Measurements from ENCODE around the gene KMT5C. TPM values are rescaled to one million over a fixed set of nuclear protein-coding genes. Genes with fewer than 3 reads are reported as not detected.
A peak's percentile ranks its signal among the peaks of the same experiment; 100 is the strongest.

The KMT5C gene
- polyA plus RNA-seq, 3 donors from 2014 or later, result 0.79 to 2.2 (median 2.1) TPM

GRCh38 chr19:55358493-55358892 lies 18.8 kb downstream of the KMT5C start:
- H3K36me3 Mint-ChIP-seq, result no peaks in the 10 kb centered on the region
- DNase-seq, result no peak
- H3K27me3 Mint-ChIP-seq (ENCODE audit: low read depth in 3 of 3), result peaks cover 0 to 6% (median 2%) of the 10 kb centered on the region in 3 donors
- no peaks in the 10 kb centered on the region for H3K9me3 Mint-ChIP-seq
- no peak overlapping the region for H3K27ac Mint-ChIP-seq
- H3K4me3 Mint-ChIP-seq, result no peak overlapping the region
- H3K4me1 Mint-ChIP-seq, result peaks cover 5 to 6% of the 10 kb centered on the region in 2 donors

- Mint-ChIP-seq H3K9me3 (no peaks in the 10 kb centered on the region), H3K4me3 (no peak overlapping the region), H3K27ac (no peak overlapping the region), H3K4me1 (peaks cover 0 to 2% of the 10 kb centered on the region in 2 donors), H3K36me3 (no peaks in the 10 kb centered on the region), H3K27me3 (ENCODE audit: low read depth in 3 of 3) (peaks cover 0 to 3% (median 2%) of the 10 kb centered on the region in 3 donors)
- DNase-seq, result no peak
Measured at GRCh38 chr19:55358943-55359908, 19.6 kb downstream of the KMT5C start.

GRCh38 chr19:55360902-55361301 lies 21.2 kb downstream of the KMT5C start:
- Mint-ChIP-seq H3K4me1 (no peaks in the 10 kb centered on the region), H3K27ac (no peak overlapping the region), H3K4me3 (no peak overlapping the region), H3K9me3 (no peaks in the 10 kb centered on the region), H3K36me3 (no peaks in the 10 kb centered on the region), H3K27me3 (ENCODE audit: low read depth in 3 of 3) (peaks cover 3 to 4% (median 3%) of the 10 kb centered on the region in 3 donors)
- DNase-seq, result no peak

- Mint-ChIP-seq H3K27ac (no peak overlapping the region), H3K4me1 (no peaks in the 10 kb centered on the region), H3K4me3 (no peak overlapping the region), H3K27me3 (ENCODE audit: low read depth in 3 of 3) (peaks cover 0 to 6% (median 5%) of the 10 kb centered on the region in 3 donors), H3K9me3 (no peaks in the 10 kb centered on the region), H3K36me3 (no peaks in the 10 kb centered on the region)
- DNase-seq, result no peak
Measured at GRCh38 chr19:55362174-55362989, 22.7 kb downstream of the KMT5C start.

GRCh38 chr19:55362990-55363716 lies 23.5 kb downstream of the KMT5C start, which contains the start of gene GARIN5B:
Gene GARIN5B, minus strand, starts transcription at chr19:55363260. Its CDS starts 194 bp downstream, at chr19:55363066.
- no peak for DNase-seq
- no peak within 1 kb of the TSS for H3K27ac Mint-ChIP-seq
- no peaks in the 10 kb centered on the region for H3K4me1 Mint-ChIP-seq
- no peaks in the 10 kb centered on the region for H3K36me3 Mint-ChIP-seq
- no peak within 1 kb of the TSS for H3K4me3 Mint-ChIP-seq
- H3K27me3 Mint-ChIP-seq (ENCODE audit: low read depth in 3 of 3), result peaks cover 0 to 5% (median 4%) of the 10 kb centered on the region in 3 donors
- H3K9me3 Mint-ChIP-seq, result no peaks in the 10 kb centered on the region

GRCh38 chr19:55365245-55365644 lies 25.6 kb downstream of the KMT5C start:
- no peak overlapping the region for H3K4me3 Mint-ChIP-seq

GRCh38 chr19:55365964-55366363 lies 26.3 kb downstream of the KMT5C start:
- Mint-ChIP-seq H3K4me3 (no peak overlapping the region), H3K9me3 (no peaks in the 10 kb centered on the region), H3K27me3 (ENCODE audit: low read depth in 3 of 3) (peaks cover 2 to 11% (median 8%) of the 10 kb centered on the region in 3 donors), H3K27ac (no peak overlapping the region), H3K36me3 (no peaks in the 10 kb centered on the region), H3K4me1 (peaks cover 0 to 6% of the 10 kb centered on the region in 2 donors)
- DNase-seq, result no peak

More at GRCh38 chr19:55365245-55365644, 25.6 kb downstream of the KMT5C start:
- peaks cover 2 to 7% (median 4%) of the 10 kb centered on the region in 3 donors for H3K27me3 Mint-ChIP-seq (ENCODE audit: low read depth in 3 of 3)
- H3K4me1 Mint-ChIP-seq, result peaks cover 0 to 2% of the 10 kb centered on the region in 2 donors
- no peak overlapping the region for H3K27ac Mint-ChIP-seq
- no peak for DNase-seq
- no peaks in the 10 kb centered on the region for H3K9me3 Mint-ChIP-seq
- no peaks in the 10 kb centered on the region for H3K36me3 Mint-ChIP-seq

GRCh38 chr19:55366790-55367189 lies 27.1 kb downstream of the KMT5C start:
- Mint-ChIP-seq H3K4me3 (no peak overlapping the region), H3K27me3 (ENCODE audit: low read depth in 3 of 3) (peaks cover 9 to 15% (median 10%) of the 10 kb centered on the region in 3 donors), H3K4me1 (peaks cover 0 to 6% of the 10 kb centered on the region in 2 donors), H3K27ac (no peak overlapping the region), H3K9me3 (no peaks in the 10 kb centered on the region), H3K36me3 (no peaks in the 10 kb centered on the region)
- DNase-seq, result no peak

- H3K27me3 Mint-ChIP-seq (ENCODE audit: low read depth in 3 of 3), result peaks cover 9 to 19% (median 13%) of the 10 kb centered on the region in 3 donors
- H3K36me3 Mint-ChIP-seq, result no peaks in the 10 kb centered on the region
- no peaks in the 10 kb centered on the region for H3K9me3 Mint-ChIP-seq
- peaks cover 0 to 6% of the 10 kb centered on the region in 2 donors for H3K4me1 Mint-ChIP-seq
- no peak overlapping the region for H3K4me3 Mint-ChIP-seq
- no peak overlapping the region for H3K27ac Mint-ChIP-seq
- no peak for DNase-seq
Measured at GRCh38 chr19:55368106-55368505, 28.4 kb downstream of the KMT5C start.

- Mint-ChIP-seq H3K4me1 (peaks cover 0 to 6% of the 10 kb centered on the region in 2 donors), H3K4me3 (peak overlapping the region in 1 of 5 donors; percentile 17), H3K27ac (no peak overlapping the region)
Measured at GRCh38 chr19:55368701-55369563, 29.3 kb downstream of the KMT5C start.

GRCh38 chr19:55369653-55370304 lies 30.1 kb downstream of the KMT5C start:
- DNase-seq, result no peak
- Mint-ChIP-seq H3K4me1 (peaks cover 0 to 6% of the 10 kb centered on the region in 2 donors), H3K4me3 (peak overlapping the region in 4 of 5 donors; percentile 47 to 78 (median 65)), H3K36me3 (no peaks in the 10 kb centered on the region), H3K27me3 (ENCODE audit: low read depth in 3 of 3) (peaks cover 14 to 21% (median 15%) of the 10 kb centered on the region in 3 donors), H3K27ac (no peak overlapping the region), H3K9me3 (no peaks in the 10 kb centered on the region)

More at GRCh38 chr19:55368701-55369563, 29.3 kb downstream of the KMT5C start:
- Mint-ChIP-seq H3K36me3 (no peaks in the 10 kb centered on the region), H3K9me3 (no peaks in the 10 kb centered on the region), H3K27me3 (ENCODE audit: low read depth in 3 of 3) (peaks cover 13 to 21% (median 15%) of the 10 kb centered on the region in 3 donors)
- DNase-seq, result no peak

Measured in immature natural killer cell (primary cell).